ENCODE data around the gene SUPT6H.

Gene SUPT6H

GRCh38 chr17:28748852-28749515 lies 87.0 kb downstream of the SUPT6H start:
- DNase-seq (ENCODE audit: low spot score): no peak
- FAIRE-seq: no peak

- FAIRE-seq: no peak
- no peak for DNase-seq (ENCODE audit: low spot score)
These were observed 87.6 kb downstream of the SUPT6H start for GRCh38 chr17:28749516-28750177.

DNA sequence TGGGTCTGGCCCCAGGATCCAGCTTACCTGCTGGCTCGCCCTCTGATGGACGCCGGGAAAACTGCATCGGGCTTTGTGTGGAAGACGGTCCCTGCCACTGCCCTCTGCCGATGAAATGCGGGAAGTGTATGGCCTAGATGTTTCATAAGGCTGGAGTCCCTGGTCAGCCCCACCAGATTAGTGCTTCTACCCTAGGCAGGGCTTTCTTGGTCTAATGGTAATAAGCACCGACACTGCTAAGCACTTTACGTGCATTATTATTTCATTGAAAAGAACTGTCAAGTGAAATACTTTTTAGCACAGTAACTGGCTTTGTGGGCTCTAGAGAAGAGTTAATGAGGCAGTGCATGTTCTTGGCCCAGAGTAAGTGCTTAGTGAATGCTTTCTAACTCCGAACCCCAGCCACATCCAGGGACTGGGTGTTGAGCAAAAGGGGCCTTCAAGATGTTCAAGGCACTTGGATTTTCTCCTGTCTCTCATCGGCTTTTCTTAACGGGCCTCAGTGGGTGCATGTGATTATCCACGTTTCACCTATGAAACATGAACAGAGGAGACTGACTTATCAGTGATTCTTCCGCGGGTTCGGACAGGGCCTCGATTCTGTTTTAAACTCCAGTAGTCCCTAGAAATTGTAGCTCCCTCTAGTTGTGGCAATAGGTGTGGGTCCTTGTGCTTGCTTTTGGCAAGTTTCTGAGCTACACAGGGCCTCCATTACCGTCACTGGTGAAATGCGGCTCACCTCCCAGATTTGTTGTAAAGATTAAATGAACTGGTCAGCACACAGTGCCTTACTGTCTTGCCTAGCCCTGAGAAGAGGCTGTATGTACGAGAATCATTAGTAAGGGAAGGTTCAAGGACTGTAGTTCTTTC lies 88.4 kb downstream of the SUPT6H start:
- FAIRE-seq (peak; percentile 68), DNase-seq (ENCODE audit: low spot score) (peak; percentile 82)

DNA sequence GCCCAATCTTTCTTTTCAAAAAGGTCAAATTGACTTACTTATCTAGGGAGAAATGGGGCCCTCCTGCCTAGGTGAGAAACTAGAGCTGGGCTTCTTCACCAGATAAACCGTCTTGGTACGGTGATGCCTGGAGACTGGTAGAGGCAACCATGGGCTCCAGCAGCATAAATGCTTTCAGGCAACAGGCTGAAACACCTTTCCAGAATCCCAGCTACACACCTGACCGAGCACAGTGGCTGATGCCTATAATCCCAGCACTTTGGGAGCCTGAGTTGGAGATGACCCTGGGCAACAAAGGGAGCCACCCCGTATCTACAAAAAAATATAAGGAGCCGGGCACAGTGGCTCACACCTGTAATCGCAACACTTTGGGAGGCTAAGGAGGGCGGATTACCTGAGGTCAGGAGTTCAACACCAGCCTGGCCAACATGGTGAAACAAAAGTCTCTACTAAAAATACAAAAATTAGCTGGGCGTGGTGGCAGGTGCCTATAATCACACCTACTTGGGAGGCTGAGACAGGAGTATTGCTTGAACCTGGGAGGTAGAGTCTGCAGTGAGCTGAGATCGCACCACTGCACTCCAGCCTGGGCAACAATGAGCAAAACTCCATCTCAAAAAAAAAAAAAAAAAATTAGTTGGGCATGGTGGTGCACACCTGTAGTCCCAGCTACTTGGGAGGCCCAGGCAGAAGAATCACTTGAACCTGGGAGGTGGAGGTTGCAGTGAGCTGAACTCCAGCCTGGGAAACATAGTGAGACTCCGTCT lies 89.8 kb downstream of the SUPT6H start:
- DNase-seq (ENCODE audit: low spot score) (no peak), FAIRE-seq (no peak)

Measured in RCC 7860 (cell line).